HCT116 (cell line): ENCODE measurements around the gene SSC4D. TPM values are rescaled to one million over a fixed set of nuclear protein-coding genes. Genes with fewer than 3 reads are reported as not detected.
"Not testable (repeated sequence)": the region's sequence is repeated elsewhere in the genome, so short reads cannot be mapped to it uniquely, and the experiment has no call there.

Experiments used
- ATAC-seq: fragments of 200-7000 bp; cut with Tn5 transposase; 2 replicates; pipeline ENCODE4 v1.9.1; 2020; ENCODE audit warnings: mild to moderate bottlenecking, moderate library complexity
- BruUV-seq: library from RNA; stranded (reverse); fragments of 400-500 nt; replicated peaks from 2 replicates; lab custom pipeline; 2021; lab: Mats Ljungman, UMichigan
- CTCF ChIA-PET: fragments of 300-600 bp; sonication (Branson Sonifier 250); formaldehyde crosslinking; loops from one replicate; lab custom pipeline; 2021; ENCODE audit warnings: antibody characterized with exemption; lab: Charles Lee
- POLR2A ChIA-PET: fragments of 300-600, 350-600 bp; sonication (Branson Sonifier 250); formaldehyde crosslinking; loops from one replicate; lab custom pipeline; 2021; ENCODE audit warnings: antibody characterized with exemption; lab: Charles Lee
- RAD21 ChIA-PET, 2 experiments: fragments of 300-600 bp; sonication (Branson Sonifier 250); formaldehyde crosslinking; loops; one replicate each; lab custom pipeline; 2023; ENCODE audit warnings: low total read pairs in 2 of 2; ENCODE audit not compliant: uncharacterized antibody in 2 of 2, unreplicated experiment in 2 of 2, low non-redundant PET in 1 of 2; lab: Charles Lee
- DNase-seq: peaks from one replicate; pipeline ENCODE4 v3.0.0-alpha.2; 2010; ENCODE audit warnings: low read depth, low spot score
- H2AFZ ChIP-seq: fragments of 200-600 bp; shearing (Covaris generic), sonication (generic); 2 replicates; pipeline ENCODE4 v1.6.1; 2017; ENCODE audit warnings: low read depth, mixed run types, mixed read lengths, antibody characterized with exemption, low read length; ENCODE audit not compliant: poor library complexity, severe bottlenecking
- H3K27ac ChIP-seq: 2 replicates; pipeline ENCODE4 v1.5.1; 2012; ENCODE audit warnings: low read depth, low read length
- H3K27me3 ChIP-seq: fragments of 200-600 bp; sonication (generic); 2 replicates; pipeline ENCODE4 v1.6.1; 2016; ENCODE audit warnings: mixed run types, low read length, mixed read lengths; ENCODE audit not compliant: insufficient read depth
- H3K36me3 ChIP-seq, 2 experiments: fragments of 200-500 bp in 1 of 2; fragments of 200-600 bp in 1 of 2; sonication (Bioruptor generic) in 1 of 2; sonication (generic) in 1 of 2; 2 replicates each; pipeline versions ENCODE4 v1.5.1 to v1.6.1; 2014 to 2016; ENCODE audit warnings: low read length in 2 of 2, inconsistent platforms in 1 of 2, mixed read lengths in 1 of 2, mixed run types in 1 of 2; ENCODE audit not compliant: insufficient read depth in 2 of 2, control insufficient read depth in 1 of 2
- H3K4me1 ChIP-seq, 2 experiments: fragments of 200-600 bp in 1 of 2; sonication (generic) in 1 of 2; 2 replicates each; pipeline versions ENCODE4 v1.5.1 to v1.6.1; 2012 to 2017; ENCODE audit warnings: low read length in 2 of 2, inconsistent platforms in 1 of 2, mild to moderate bottlenecking in 1 of 2, mixed read lengths in 1 of 2, mixed run types in 1 of 2, moderate library complexity in 1 of 2; ENCODE audit not compliant: insufficient read depth in 2 of 2, control insufficient read depth in 1 of 2
- H3K4me2 ChIP-seq: fragments of 200-600 bp; sonication (generic); 2 replicates; pipeline ENCODE4 v1.6.1; 2017; ENCODE audit warnings: mixed run types, low read length, mixed read lengths
- H3K4me3 ChIP-seq, 2 experiments: fragments of 200-600 bp in 1 of 2; sonication (generic) in 1 of 2; replicated peaks in 1 of 2; 2 replicates each; pipeline ENCODE4 v1.5.1; 2011 to 2016; ENCODE audit warnings: low read length in 2 of 2, control low read depth in 1 of 2, low read depth in 1 of 2, mild to moderate bottlenecking in 1 of 2, mixed read lengths in 1 of 2, mixed run types in 1 of 2
- H3K79me2 ChIP-seq: fragments of 200-600 bp; sonication (generic); 2 replicates; pipeline ENCODE4 v1.6.1; 2017; ENCODE audit warnings: mild to moderate bottlenecking, mixed run types, low read length, moderate library complexity, mixed read lengths; ENCODE audit not compliant: insufficient read depth
- H3K9ac ChIP-seq: fragments of 200-600 bp; sonication (generic); 2 replicates; pipeline ENCODE4 v1.6.1; 2016; ENCODE audit warnings: low read length, mixed read lengths
- H3K9me2 ChIP-seq: fragments of 200-600 bp; sonication (generic), shearing (Covaris generic); 2 replicates; pipeline ENCODE4 v1.6.1; 2017; ENCODE audit warnings: mixed run types, mild to moderate bottlenecking, moderate library complexity; ENCODE audit not compliant: insufficient read depth
- H3K9me3 ChIP-seq, 2 experiments: fragments of 200-500 bp in 1 of 2; fragments of 200-600 bp in 1 of 2; sonication (Bioruptor generic) in 1 of 2; sonication (generic) in 1 of 2; 2 replicates each; pipeline ENCODE4 v1.6.1; 2014 to 2017; ENCODE audit warnings: low read length in 2 of 2, mixed read lengths in 2 of 2, inconsistent platforms in 1 of 2, low read depth in 1 of 2, mild to moderate bottlenecking in 1 of 2, mixed run types in 1 of 2, moderate library complexity in 1 of 2; ENCODE audit not compliant: control insufficient read depth in 1 of 2, insufficient read depth in 1 of 2
- H4K20me1 ChIP-seq: fragments of 200-600 bp; sonication (generic), shearing (Covaris generic); 2 replicates; pipeline ENCODE4 v1.6.1; 2017; ENCODE audit warnings: mixed run types, mild to moderate bottlenecking, moderate library complexity; ENCODE audit not compliant: insufficient read depth
- SP1 ChIP-seq: IDR thresholded peaks from 2 replicates; pipeline ENCODE4 v1.6.1; 2012; ENCODE audit warnings: low read depth
- intact Hi-C: fragments of 100-400 bp; cut with micrococcal nuclease; formaldehyde crosslinking; loops from 2 replicates; pipeline ENCODE4 v1.10.0; 2022
- total RNA-seq: library from RNA; stranded (reverse); gene quantifications from one replicate; pipeline ENCODE4 v1.2.1, GENCODE V29; 2021; ENCODE audit not compliant: unreplicated experiment

The SSC4D gene
- total RNA-seq, 1 experiment from 2014 or later = 1.1 TPM

DNA sequence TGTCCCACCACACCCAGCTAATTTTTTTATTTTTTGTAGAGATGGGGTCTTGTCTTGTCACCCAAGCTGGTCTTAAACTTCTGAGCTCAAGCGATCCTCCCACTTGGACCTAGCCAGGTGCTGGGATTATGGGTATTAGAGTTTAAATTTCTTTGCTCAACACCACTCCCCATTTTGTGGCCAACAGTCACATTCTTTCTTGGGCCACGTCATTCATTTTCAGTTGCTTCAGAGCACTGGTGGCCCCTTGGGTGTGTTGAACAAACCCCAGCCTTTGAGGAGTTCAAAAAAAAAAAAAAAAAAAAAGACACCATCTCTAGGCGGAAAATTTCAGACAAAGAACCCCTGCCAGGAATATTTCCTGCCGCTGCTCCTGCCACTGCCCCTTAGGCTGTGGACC is 47.5 kb upstream of the SSC4D start:
- H3K79me2 ChIP-seq, H2AFZ ChIP-seq, H4K20me1 ChIP-seq, H3K27me3 ChIP-seq, DNase-seq, H3K4me1 ChIP-seq, RAD21 ChIA-PET, H3K4me3 ChIP-seq, H3K9me3 ChIP-seq, H3K27ac ChIP-seq, H3K9me2 ChIP-seq, intact Hi-C loops, H3K9ac ChIP-seq, H3K4me2 ChIP-seq, POLR2A ChIA-PET, H3K36me3 ChIP-seq, BruUV-seq, CTCF ChIA-PET: not testable (repeated sequence)
- peak; percentile 62 for ATAC-seq

DNA sequence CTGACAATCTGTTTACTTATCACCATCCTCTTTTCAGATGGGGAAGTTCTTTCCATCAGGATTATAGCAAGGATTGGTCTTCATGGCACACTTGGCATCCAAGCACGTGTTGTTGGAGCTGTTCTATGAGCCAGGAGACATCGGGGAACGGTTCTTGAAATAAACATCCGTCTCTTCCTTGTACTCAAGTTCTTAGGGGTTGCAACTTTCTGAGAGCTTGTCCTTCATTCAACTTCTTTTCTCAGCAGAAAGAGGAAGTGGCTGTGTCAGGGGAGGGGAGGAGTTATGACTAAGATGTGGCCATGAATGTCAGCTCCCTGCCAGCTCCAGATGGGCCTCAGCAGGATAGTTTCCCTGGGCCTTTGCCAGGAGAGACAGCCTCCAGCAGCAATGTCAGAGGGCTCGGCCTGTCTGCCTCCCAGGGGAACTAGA is 36.1 kb upstream of the SSC4D start:
- H3K9me2 ChIP-seq, H3K4me3 ChIP-seq, H3K27me3 ChIP-seq, H3K79me2 ChIP-seq, RAD21 ChIA-PET, DNase-seq, POLR2A ChIA-PET, H3K36me3 ChIP-seq, H2AFZ ChIP-seq, CTCF ChIA-PET, H4K20me1 ChIP-seq, intact Hi-C loops, H3K9me3 ChIP-seq: not testable (repeated sequence)
- Histone ChIP-seq H3K4me2 (peak overlapping the region; percentile 64), H3K4me1 (peaks cover 6 to 18% of the 10 kb centered on the region in 2 experiments), H3K27ac (peak overlapping the region; percentile 45), H3K9ac (peak overlapping the region; percentile 52)
- peak; percentile 73 for ATAC-seq
- TSS peak; percentile 90 for BruUV-seq
- TF ChIP-seq SP1 = peak; percentile 15; the same call in 1 of the 2 replicates

DNA sequence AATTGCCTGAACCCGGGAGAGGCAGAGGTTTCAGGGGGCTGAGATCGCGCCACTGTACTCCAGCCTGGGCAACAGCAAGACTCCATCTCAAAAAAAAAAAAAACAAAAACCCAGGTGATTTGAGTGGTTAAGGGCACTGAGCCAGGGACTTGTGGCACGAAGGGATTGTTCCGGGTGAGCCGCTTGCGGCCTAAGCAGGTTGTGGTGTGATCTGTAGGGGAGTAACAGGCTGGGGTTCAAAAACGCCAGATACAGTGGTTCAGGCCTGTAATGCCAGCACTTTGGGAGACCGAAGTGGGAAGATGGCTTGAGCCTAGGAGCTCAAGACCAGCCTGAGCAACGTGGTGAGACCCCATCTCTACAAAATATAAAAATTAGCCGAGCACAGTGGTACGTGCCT is 34.3 kb upstream of the SSC4D start:
- H4K20me1 ChIP-seq, H2AFZ ChIP-seq, H3K36me3 ChIP-seq, H3K9me3 ChIP-seq, BruUV-seq, H3K27me3 ChIP-seq, H3K4me3 ChIP-seq, RAD21 ChIA-PET, H3K79me2 ChIP-seq, CTCF ChIA-PET, ATAC-seq, H3K4me2 ChIP-seq, H3K27ac ChIP-seq, H3K9me2 ChIP-seq, H3K9ac ChIP-seq, DNase-seq, POLR2A ChIA-PET, intact Hi-C loops: not testable (repeated sequence)
- peaks cover 3 to 22% of the 10 kb centered on the region in 2 experiments for H3K4me1 ChIP-seq

GRCh38 chr7:76442664-76443446 is 33.4 kb upstream of the SSC4D start:
- H3K27me3 ChIP-seq, intact Hi-C loops, ATAC-seq, POLR2A ChIA-PET, H3K9me3 ChIP-seq, H3K36me3 ChIP-seq, BruUV-seq, H3K27ac ChIP-seq, DNase-seq, H3K79me2 ChIP-seq, H4K20me1 ChIP-seq, H3K4me2 ChIP-seq, H3K9ac ChIP-seq, CTCF ChIA-PET, H2AFZ ChIP-seq, H3K9me2 ChIP-seq, RAD21 ChIA-PET, H3K4me3 ChIP-seq: not testable (repeated sequence)
- H3K4me1 ChIP-seq = peaks cover 3 to 28% of the 10 kb centered on the region in 2 experiments
